ENCODE data around the gene IL32. TPM values are rescaled to one million over a fixed set of nuclear protein-coding genes. Genes with fewer than 3 reads are reported as not detected.

Gene IL32
- total and polyA plus RNA-seq, 9 of the 15 experiments (the other 6 are each of a cell fraction or from before 2014, with no cell fraction given), result 0.21 to 2.2 (median 0.37) TPM; not detected in 3

DNA sequence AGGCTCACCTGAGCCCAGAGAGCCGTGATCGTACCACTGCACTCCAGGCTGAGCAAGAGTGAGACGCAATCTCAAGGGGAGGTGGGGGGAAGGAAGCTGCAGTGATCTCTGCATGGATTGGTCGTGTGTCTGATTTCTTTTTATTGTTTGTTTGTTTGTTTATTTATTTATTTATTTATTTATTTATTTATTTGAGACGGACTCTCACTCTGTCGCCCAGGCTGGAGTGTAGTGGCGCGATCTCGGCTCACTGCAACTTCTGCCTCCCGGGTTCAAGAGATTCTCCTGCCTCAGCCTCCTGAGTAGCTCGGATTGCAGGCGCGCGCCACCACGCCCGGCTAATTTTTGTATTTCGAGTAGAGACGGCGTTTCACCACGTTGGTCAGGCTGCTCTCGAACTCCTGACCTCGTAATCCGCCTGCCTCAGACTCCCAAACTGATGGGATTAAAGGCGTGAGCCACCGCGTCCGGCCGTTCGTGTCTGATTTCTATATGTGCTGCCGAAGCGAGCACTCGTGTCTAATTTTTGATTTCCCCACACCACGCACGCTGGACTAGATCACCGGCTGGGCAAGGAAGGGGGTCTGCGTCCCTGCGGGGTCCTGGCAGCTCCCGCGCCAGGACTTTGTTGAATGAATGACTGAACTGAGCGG is 45.7 kb upstream of the IL32 start (continued):
- TF ChIP-seq, protein P1, sequence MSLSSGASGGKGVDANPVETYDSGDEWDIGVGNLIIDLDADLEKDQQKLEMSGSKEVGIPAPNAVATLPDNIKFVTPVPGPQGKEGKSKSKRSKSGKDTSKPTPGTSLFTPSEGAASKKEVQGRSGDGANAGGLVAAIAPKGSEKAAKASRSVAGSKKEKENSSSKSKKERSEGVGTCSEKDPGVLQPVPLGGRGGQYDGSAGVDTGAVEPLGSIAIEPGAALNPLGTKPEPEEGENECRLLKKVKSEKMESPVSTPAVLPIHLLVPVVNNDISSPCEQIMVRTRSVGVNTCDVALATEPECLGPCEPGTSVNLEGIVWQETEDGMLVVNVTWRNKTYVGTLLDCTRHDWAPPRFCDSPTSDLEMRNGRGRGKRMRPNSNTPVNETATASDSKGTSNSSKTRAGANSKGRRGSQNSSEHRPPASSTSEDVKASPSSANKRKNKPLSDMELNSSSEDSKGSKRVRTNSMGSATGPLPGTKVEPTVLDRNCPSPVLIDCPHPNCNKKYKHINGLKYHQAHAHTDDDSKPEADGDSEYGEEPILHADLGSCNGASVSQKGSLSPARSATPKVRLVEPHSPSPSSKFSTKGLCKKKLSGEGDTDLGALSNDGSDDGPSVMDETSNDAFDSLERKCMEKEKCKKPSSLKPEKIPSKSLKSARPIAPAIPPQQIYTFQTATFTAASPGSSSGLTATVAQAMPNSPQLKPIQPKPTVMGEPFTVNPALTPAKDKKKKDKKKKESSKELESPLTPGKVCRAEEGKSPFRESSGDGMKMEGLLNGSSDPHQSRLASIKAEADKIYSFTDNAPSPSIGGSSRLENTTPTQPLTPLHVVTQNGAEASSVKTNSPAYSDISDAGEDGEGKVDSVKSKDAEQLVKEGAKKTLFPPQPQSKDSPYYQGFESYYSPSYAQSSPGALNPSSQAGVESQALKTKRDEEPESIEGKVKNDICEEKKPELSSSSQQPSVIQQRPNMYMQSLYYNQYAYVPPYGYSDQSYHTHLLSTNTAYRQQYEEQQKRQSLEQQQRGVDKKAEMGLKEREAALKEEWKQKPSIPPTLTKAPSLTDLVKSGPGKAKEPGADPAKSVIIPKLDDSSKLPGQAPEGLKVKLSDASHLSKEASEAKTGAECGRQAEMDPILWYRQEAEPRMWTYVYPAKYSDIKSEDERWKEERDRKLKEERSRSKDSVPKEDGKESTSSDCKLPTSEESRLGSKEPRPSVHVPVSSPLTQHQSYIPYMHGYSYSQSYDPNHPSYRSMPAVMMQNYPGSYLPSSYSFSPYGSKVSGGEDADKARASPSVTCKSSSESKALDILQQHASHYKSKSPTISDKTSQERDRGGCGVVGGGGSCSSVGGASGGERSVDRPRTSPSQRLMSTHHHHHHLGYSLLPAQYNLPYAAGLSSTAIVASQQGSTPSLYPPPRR (CRISPR knock-in tag; IDR thresholded peaks at IDR 0.05; ENCODE audit: borderline replicate concordance), result no peak
- TF ChIP-seq SRSF9 (IDR thresholded peaks at IDR 0.05; ENCODE audit: borderline replicate concordance, low read depth, low read length) (no peak), TRIM24 (IDR thresholded peaks at IDR 0.05) (0 out of 4 replicates have a peak, but pooled peaks of 1 of the 2 experiments have one; percentile 12), CBFB (CRISPR knock-in tag; IDR thresholded peaks at IDR 0.05) (no peak), PURB (CRISPR knock-in tag; IDR thresholded peaks at IDR 0.05; ENCODE audit: low read depth) (no peak), SMARCA4 (IDR thresholded peaks at IDR 0.05) (0 out of 2 replicates have a peak, but pooled peaks have one; percentile 20), ZNF263 (CRISPR knock-in tag; IDR thresholded peaks at IDR 0.05; ENCODE audit: borderline replicate concordance) (0 out of 2 replicates have a peak, but pooled peaks have one; percentile 26)
- TF ChIP-seq, protein P2, sequence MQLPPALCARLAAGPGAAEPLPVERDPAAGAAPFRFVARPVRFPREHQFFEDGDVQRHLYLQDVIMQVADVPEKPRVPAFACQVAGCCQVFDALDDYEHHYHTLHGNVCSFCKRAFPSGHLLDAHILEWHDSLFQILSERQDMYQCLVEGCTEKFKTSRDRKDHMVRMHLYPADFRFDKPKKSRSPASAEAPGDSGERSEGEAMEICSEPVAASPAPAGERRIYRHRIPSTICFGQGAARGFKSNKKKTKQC (CRISPR knock-in tag; IDR thresholded peaks at IDR 0.05), result no peak
- TF ChIP-seq, protein P3, sequence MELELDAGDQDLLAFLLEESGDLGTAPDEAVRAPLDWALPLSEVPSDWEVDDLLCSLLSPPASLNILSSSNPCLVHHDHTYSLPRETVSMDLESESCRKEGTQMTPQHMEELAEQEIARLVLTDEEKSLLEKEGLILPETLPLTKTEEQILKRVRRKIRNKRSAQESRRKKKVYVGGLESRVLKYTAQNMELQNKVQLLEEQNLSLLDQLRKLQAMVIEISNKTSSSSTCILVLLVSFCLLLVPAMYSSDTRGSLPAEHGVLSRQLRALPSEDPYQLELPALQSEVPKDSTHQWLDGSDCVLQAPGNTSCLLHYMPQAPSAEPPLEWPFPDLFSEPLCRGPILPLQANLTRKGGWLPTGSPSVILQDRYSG (tag; conservative IDR thresholded peaks at IDR 0.05; ENCODE audit: low read depth), result no peak
- TF ChIP-seq, protein P4, sequence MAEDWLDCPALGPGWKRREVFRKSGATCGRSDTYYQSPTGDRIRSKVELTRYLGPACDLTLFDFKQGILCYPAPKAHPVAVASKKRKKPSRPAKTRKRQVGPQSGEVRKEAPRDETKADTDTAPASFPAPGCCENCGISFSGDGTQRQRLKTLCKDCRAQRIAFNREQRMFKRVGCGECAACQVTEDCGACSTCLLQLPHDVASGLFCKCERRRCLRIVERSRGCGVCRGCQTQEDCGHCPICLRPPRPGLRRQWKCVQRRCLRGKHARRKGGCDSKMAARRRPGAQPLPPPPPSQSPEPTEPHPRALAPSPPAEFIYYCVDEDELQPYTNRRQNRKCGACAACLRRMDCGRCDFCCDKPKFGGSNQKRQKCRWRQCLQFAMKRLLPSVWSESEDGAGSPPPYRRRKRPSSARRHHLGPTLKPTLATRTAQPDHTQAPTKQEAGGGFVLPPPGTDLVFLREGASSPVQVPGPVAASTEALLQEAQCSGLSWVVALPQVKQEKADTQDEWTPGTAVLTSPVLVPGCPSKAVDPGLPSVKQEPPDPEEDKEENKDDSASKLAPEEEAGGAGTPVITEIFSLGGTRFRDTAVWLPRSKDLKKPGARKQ (CRISPR knock-in tag; IDR thresholded peaks at IDR 0.05), result 0 out of 2 replicates have a peak, but pooled peaks have one; percentile 19
- TF ChIP-seq, protein P5, sequence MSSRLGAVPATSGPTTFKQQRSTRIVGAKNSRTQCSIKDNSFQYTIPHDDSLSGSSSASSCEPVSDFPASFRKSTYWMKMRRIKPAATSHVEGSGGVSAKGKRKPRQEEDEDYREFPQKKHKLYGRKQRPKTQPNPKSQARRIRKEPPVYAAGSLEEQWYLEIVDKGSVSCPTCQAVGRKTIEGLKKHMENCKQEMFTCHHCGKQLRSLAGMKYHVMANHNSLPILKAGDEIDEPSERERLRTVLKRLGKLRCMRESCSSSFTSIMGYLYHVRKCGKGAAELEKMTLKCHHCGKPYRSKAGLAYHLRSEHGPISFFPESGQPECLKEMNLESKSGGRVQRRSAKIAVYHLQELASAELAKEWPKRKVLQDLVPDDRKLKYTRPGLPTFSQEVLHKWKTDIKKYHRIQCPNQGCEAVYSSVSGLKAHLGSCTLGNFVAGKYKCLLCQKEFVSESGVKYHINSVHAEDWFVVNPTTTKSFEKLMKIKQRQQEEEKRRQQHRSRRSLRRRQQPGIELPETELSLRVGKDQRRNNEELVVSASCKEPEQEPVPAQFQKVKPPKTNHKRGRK (tag; IDR thresholded peaks at IDR 0.05), result no peak
- TF ChIP-seq, protein P6, sequence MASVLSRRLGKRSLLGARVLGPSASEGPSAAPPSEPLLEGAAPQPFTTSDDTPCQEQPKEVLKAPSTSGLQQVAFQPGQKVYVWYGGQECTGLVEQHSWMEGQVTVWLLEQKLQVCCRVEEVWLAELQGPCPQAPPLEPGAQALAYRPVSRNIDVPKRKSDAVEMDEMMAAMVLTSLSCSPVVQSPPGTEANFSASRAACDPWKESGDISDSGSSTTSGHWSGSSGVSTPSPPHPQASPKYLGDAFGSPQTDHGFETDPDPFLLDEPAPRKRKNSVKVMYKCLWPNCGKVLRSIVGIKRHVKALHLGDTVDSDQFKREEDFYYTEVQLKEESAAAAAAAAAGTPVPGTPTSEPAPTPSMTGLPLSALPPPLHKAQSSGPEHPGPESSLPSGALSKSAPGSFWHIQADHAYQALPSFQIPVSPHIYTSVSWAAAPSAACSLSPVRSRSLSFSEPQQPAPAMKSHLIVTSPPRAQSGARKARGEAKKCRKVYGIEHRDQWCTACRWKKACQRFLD (CRISPR knock-in tag; IDR thresholded peaks at IDR 0.05), result no peak
- TF ChIP-seq, protein P7, sequence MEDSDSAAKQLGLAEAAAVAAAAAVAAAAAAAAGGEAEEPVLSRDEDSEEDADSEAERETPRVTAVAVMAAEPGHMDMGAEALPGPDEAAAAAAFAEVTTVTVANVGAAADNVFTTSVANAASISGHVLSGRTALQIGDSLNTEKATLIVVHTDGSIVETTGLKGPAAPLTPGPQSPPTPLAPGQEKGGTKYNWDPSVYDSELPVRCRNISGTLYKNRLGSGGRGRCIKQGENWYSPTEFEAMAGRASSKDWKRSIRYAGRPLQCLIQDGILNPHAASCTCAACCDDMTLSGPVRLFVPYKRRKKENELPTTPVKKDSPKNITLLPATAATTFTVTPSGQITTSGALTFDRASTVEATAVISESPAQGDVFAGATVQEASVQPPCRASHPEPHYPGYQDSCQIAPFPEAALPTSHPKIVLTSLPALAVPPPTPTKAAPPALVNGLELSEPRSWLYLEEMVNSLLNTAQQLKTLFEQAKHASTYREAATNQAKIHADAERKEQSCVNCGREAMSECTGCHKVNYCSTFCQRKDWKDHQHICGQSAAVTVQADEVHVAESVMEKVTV (CRISPR knock-in tag; IDR thresholded peaks at IDR 0.05), result no peak
